Muscle layer of colon (tissue), 2 donors: ENCODE measurements around the gene PTX4.

Experiments used
- H3K27ac ChIP-seq: one replicate; pipeline ENCODE4 v1.7.0; 2013; ENCODE audit warnings: low read depth, mild to moderate bottlenecking, low read length, moderate library complexity
- H3K27me3 ChIP-seq, 2 donors: one replicate each; pipeline ENCODE4 v1.7.0; 2013; ENCODE audit warnings: low read length in 2 of 2, mild to moderate bottlenecking in 2 of 2; ENCODE audit not compliant: insufficient read depth in 2 of 2, control insufficient read depth in 1 of 2
- H3K36me3 ChIP-seq: one replicate; pipeline ENCODE4 v1.7.0; 2013; ENCODE audit warnings: mild to moderate bottlenecking, low read length; ENCODE audit not compliant: insufficient read depth
- H3K4me1 ChIP-seq: one replicate; pipeline ENCODE4 v1.7.0; 2013; ENCODE audit warnings: mild to moderate bottlenecking, low read length; ENCODE audit not compliant: insufficient read depth
- H3K4me3 ChIP-seq, 2 donors: one replicate each; pipeline ENCODE4 v1.7.0; 2013; ENCODE audit warnings: low read length in 2 of 2, low read depth in 1 of 2, mild to moderate bottlenecking in 1 of 2, moderate library complexity in 1 of 2
- H3K9ac ChIP-seq: one replicate; pipeline ENCODE4 v1.7.0; 2013; ENCODE audit warnings: low read length
- H3K9me3 ChIP-seq: one replicate; pipeline ENCODE4 v1.7.0; 2013; ENCODE audit warnings: mild to moderate bottlenecking, low read length
- donor health status: abdominal sarcoma.
- donor health status: Adenocarcinoma of cecum.

The PTX4 gene

GRCh38 chr16:1505073-1505844, 16.5 kb upstream of the PTX4 start:
- H3K9me3 ChIP-seq = no peaks in the 10 kb centered on the region
- no peaks in the 10 kb centered on the region for H3K27me3 ChIP-seq
- no peak overlapping the region for H3K4me3 ChIP-seq
- no peak overlapping the region for H3K27ac ChIP-seq
- no peak overlapping the region for H3K9ac ChIP-seq
- peaks cover 20% of the 10 kb centered on the region for H3K36me3 ChIP-seq
- no peaks in the 10 kb centered on the region for H3K4me1 ChIP-seq

DNA sequence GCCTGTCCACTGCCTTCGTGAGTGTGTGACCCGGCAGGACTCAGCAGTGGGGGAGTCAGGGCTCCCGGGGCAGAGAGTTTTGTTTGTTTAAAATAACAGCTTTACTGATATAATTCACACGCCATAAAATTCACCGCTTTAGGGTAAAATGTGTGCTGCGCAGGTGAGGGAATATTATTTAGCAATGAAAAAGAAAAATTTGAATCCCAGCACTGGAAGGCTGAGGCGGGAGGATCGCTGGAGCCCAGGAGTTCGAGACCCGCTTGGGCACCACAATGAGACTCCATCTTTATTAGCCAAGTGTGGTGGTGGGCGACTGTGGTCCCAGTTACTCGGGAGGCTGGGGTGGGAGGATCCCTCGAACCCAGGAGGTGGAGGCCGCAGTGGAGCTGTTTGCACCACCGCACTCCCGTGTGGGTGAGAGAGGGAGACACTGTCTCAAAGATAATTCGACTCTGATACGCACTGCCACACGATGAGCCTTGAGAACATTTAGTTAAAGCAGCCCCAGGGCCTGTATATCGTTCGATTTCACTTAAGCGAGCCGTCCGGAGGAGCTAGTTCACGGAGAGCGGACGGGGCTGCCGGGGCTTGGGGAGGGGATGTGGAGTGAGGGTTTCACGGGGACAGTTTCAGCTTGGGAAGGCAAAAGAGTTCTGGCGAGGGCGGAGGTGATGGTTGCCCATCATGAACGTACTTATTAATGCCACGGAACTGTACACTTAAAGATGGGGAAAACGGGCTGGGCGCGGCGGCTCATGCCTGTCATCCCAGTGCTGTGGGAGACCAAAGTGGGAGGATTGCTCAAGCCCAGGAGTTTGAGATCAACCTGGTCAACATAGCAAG, 14.6 kb upstream of the PTX4 start:
- peaks cover 27% of the 10 kb centered on the region for H3K36me3 ChIP-seq
- H3K27me3 ChIP-seq = no peaks in the 10 kb centered on the region
- H3K9ac ChIP-seq = no peak overlapping the region
- no peak overlapping the region for H3K4me3 ChIP-seq
- H3K27ac ChIP-seq = no peak overlapping the region
- H3K4me1 ChIP-seq = no peaks in the 10 kb centered on the region
- H3K9me3 ChIP-seq = no peaks in the 10 kb centered on the region

- no peaks in the 10 kb centered on the region for H3K27me3 ChIP-seq
- no peaks in the 10 kb centered on the region for H3K4me1 ChIP-seq
- no peak overlapping the region for H3K4me3 ChIP-seq
- H3K36me3 ChIP-seq = peaks cover 30% of the 10 kb centered on the region
- H3K9me3 ChIP-seq = no peaks in the 10 kb centered on the region
- no peak overlapping the region for H3K9ac ChIP-seq
- H3K27ac ChIP-seq = no peak overlapping the region
Measured at GRCh38 chr16:1502092-1503004, 13.6 kb upstream of the PTX4 start.

GRCh38 chr16:1501630-1502029, 12.9 kb upstream of the PTX4 start:
- Histone ChIP-seq H3K9ac (no peak overlapping the region), H3K9me3 (no peaks in the 10 kb centered on the region), H3K27ac (no peak overlapping the region), H3K36me3 (peaks cover 35% of the 10 kb centered on the region), H3K27me3 (no peaks in the 10 kb centered on the region), H3K4me1 (no peaks in the 10 kb centered on the region), H3K4me3 (no peak overlapping the region)

GRCh38 chr16:1500465-1501150, 11.9 kb upstream of the PTX4 start:
- Histone ChIP-seq H3K27me3 (no peaks in the 10 kb centered on the region), H3K27ac (no peak overlapping the region), H3K36me3 (peaks cover 38% of the 10 kb centered on the region), H3K9ac (no peak overlapping the region), H3K9me3 (no peaks in the 10 kb centered on the region), H3K4me3 (no peak overlapping the region), H3K4me1 (no peaks in the 10 kb centered on the region)

- Histone ChIP-seq H3K9me3 (no peaks in the 10 kb centered on the region), H3K27ac (no peak overlapping the region), H3K9ac (no peak overlapping the region), H3K36me3 (peaks cover 38% of the 10 kb centered on the region), H3K4me1 (peaks cover 2% of the 10 kb centered on the region), H3K4me3 (no peak overlapping the region), H3K27me3 (no peaks in the 10 kb centered on the region)
Measured at GRCh38 chr16:1499756-1500464, 11.2 kb upstream of the PTX4 start.

- Histone ChIP-seq H3K36me3 (peaks cover 38% of the 10 kb centered on the region), H3K9ac (no peak overlapping the region)
Measured at GRCh38 chr16:1498899-1499676, 10.3 kb upstream of the PTX4 start.

DNA sequence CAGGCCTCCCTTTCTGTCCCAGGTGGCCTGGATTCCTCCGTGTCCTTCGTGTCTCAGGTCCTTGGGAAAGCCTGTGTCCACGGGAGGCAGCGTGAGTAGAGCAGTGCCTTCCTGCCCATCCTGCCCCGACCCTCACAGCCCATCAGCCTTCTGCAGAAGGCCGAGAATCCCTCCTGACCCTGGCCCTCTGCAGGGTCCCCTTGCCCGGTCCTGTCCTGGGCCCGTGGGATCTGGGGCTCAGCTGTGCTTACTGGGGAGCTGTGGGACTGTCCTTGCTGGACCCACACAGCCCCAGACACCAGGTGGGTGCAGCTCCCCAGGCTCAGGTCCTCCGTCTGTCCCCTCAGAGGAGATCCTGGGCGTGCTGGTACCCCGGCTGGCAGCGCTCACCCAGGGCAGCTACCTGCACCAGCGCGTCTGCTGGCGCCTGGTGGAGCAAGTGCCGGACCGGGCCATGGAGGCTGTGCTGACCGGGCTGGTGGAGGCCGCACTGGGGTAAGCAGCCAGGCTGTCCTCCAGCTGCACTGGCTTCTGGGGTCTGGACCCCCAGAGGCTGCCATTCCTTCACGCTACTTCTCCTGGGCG, 8.4 kb upstream of the PTX4 start:
- H3K27me3 ChIP-seq = no peaks in the 10 kb centered on the region

More at GRCh38 chr16:1498899-1499676, 10.3 kb upstream of the PTX4 start:
- Histone ChIP-seq H3K27me3 (no peaks in the 10 kb centered on the region), H3K9me3 (no peaks in the 10 kb centered on the region), H3K4me1 (peaks cover 11% of the 10 kb centered on the region), H3K4me3 (no peak overlapping the region), H3K27ac (no peak overlapping the region)

GRCh38 chr16:1496464-1496863, 7.7 kb upstream of the PTX4 start:
- Histone ChIP-seq H3K9me3 (no peaks in the 10 kb centered on the region), H3K27me3 (no peaks in the 10 kb centered on the region), H3K36me3 (peaks cover 20% of the 10 kb centered on the region), H3K4me3 (no peak overlapping the region), H3K4me1 (peaks cover 21% of the 10 kb centered on the region), H3K27ac (no peak overlapping the region), H3K9ac (no peak overlapping the region)

More for the DNA sequence above, 8.4 kb upstream of the PTX4 start:
- H3K36me3 ChIP-seq = peaks cover 21% of the 10 kb centered on the region
- H3K27ac ChIP-seq = no peak overlapping the region
- H3K4me1 ChIP-seq = peaks cover 21% of the 10 kb centered on the region
- no peaks in the 10 kb centered on the region for H3K9me3 ChIP-seq
- H3K4me3 ChIP-seq = no peak overlapping the region
- H3K9ac ChIP-seq = no peak overlapping the region
